Ishikawa (cell line): ENCODE results near the gene RNF11.

Experiments
- CEBPB ChIP-seq: IDR thresholded peaks from 2 replicates; pipeline ENCODE4 v1.6.1; 2012
- FOXM1 ChIP-seq: IDR thresholded peaks from 2 replicates; pipeline ENCODE4 v1.6.1; 2012; ENCODE audit warnings: low read depth, borderline replicate concordance
- MAX ChIP-seq: IDR thresholded peaks from 2 replicates; pipeline ENCODE4 v1.6.1; 2012
- TEAD4 ChIP-seq: IDR thresholded peaks from 2 replicates; pipeline ENCODE4 v1.6.1; 2012
- YY1 ChIP-seq: IDR thresholded peaks from 2 replicates; pipeline ENCODE4 v1.6.1; 2012; ENCODE audit warnings: low read depth
- TF ChIP-seq, protein P1 (sequence below): IDR thresholded peaks from 2 replicates; pipeline ENCODE4 v1.6.1; 2012; ENCODE audit warnings: low read depth, mild to moderate bottlenecking

DNA sequence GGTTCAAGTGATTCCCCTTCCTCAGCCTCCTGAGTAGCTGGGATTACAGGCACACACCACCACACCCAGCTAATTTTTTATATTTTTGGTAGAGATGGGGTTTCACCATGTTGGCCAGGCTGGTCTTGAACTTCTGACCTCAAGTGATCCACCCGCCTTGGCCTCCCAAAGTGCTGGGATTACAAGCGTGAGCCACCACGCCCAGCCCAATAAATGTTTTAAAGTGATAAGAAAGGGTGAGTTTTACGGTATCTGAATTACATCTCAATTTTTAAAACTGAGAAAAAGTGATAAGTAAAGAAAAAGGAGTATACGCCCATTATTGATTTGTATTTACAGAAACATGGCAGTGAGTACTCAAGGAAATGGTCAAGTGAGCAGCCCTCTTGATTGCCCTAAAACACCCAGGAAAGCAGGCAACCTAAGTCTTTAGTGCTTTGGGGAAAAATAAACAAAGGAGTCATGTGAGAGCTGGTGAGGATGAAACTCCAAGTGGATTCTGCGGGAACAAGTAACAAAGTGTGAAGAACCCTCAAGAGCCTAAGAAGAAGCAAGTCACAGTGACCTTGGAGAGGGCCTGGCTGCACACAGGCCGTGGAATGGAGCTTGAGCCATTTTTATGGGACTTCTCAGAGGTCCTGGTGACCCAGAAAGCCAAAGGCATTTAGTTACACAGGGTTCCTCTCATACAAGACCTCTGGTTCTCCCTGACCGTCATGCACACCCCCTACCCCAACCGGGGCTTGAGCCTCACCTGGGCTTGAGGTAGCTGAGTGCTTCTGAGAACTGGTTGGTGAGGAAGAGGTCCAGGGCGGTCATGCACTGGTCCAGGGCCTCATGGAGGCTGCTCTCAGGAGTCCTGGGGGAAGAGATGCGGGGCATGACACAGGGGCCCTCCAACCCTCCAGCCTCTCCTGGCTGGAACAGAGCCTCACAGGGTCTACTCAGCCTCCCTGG is 85.2 kb downstream of the RNF11 start:
- TF ChIP-seq FOXM1 (no peak), TEAD4 (no peak), CEBPB (no peak), MAX (no peak), YY1 (no peak)
- TF ChIP-seq, protein P1, sequence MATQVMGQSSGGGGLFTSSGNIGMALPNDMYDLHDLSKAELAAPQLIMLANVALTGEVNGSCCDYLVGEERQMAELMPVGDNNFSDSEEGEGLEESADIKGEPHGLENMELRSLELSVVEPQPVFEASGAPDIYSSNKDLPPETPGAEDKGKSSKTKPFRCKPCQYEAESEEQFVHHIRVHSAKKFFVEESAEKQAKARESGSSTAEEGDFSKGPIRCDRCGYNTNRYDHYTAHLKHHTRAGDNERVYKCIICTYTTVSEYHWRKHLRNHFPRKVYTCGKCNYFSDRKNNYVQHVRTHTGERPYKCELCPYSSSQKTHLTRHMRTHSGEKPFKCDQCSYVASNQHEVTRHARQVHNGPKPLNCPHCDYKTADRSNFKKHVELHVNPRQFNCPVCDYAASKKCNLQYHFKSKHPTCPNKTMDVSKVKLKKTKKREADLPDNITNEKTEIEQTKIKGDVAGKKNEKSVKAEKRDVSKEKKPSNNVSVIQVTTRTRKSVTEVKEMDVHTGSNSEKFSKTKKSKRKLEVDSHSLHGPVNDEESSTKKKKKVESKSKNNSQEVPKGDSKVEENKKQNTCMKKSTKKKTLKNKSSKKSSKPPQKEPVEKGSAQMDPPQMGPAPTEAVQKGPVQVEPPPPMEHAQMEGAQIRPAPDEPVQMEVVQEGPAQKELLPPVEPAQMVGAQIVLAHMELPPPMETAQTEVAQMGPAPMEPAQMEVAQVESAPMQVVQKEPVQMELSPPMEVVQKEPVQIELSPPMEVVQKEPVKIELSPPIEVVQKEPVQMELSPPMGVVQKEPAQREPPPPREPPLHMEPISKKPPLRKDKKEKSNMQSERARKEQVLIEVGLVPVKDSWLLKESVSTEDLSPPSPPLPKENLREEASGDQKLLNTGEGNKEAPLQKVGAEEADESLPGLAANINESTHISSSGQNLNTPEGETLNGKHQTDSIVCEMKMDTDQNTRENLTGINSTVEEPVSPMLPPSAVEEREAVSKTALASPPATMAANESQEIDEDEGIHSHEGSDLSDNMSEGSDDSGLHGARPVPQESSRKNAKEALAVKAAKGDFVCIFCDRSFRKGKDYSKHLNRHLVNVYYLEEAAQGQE: no peak
